B cell (primary cell): Measurements from ENCODE around the gene TOM1L2.

Experiments
- CTCF ChIP-seq: fragments of 200-600 bp; IDR thresholded peaks from one replicate; pipeline ENCODE4 v1.8.0; 2022; ENCODE audit warnings: antibody characterized with exemption, mild to moderate bottlenecking
- EZH2 ChIP-seq: IDR thresholded peaks from 2 replicates; pipeline ENCODE4 v1.6.1; 2012; ENCODE audit warnings: borderline replicate concordance, low read depth, mild to moderate bottlenecking, moderate library complexity, low read length; ENCODE audit not compliant: insufficient read depth, poor library complexity, severe bottlenecking

- TF ChIP-seq CTCF: no peak
- TF ChIP-seq EZH2: no peak
Measured at GRCh38 chr17:17900615-17901520, 71.3 kb downstream of the TOM1L2 start.
